Hepatocyte (in vitro differentiated cells): Measurements from ENCODE around the gene SRSF8. TPM values are rescaled to one million over a fixed set of nuclear protein-coding genes. Genes with fewer than 3 reads are reported as not detected.

Experiments used
- DNase-seq: peaks from one replicate; pipeline ENCODE4 v3.0.0-alpha.2; 2016; ENCODE audit warnings: low spot score
- H2AFZ ChIP-seq: fragments of 200-600 bp; sonication (generic); 2 replicates; pipeline ENCODE4 v1.6.0; 2016; ENCODE audit warnings: antibody characterized with exemption, mild to moderate bottlenecking
- H3K27ac ChIP-seq: fragments of 200-600 bp; sonication (generic); 2 replicates; pipeline ENCODE4 v1.5.1; 2016; ENCODE audit warnings: mild to moderate bottlenecking
- H3K27me3 ChIP-seq: fragments of 200-600 bp; sonication (generic); 2 replicates; pipeline ENCODE4 v1.6.1; 2016
- H3K36me3 ChIP-seq: fragments of 200-600 bp; sonication (generic); replicated peaks from 2 replicates; pipeline ENCODE4 v1.5.1; 2016; ENCODE audit warnings: low read depth; ENCODE audit not compliant: insufficient read depth
- H3K4me1 ChIP-seq: fragments of 200-600 bp; sonication (generic); 2 replicates; pipeline ENCODE4 v1.5.1; 2016; ENCODE audit warnings: mild to moderate bottlenecking, moderate library complexity; ENCODE audit not compliant: insufficient read depth
- H3K4me2 ChIP-seq: fragments of 200-600 bp; sonication (generic); 2 replicates; pipeline ENCODE4 v1.6.0; 2016
- H3K4me3 ChIP-seq: fragments of 200-600 bp; sonication (generic); 2 replicates; pipeline ENCODE4 v1.5.1; 2016; ENCODE audit warnings: mild to moderate bottlenecking
- H3K79me2 ChIP-seq: fragments of 200-600 bp; sonication (generic); 2 replicates; pipeline ENCODE4 v1.6.0; 2017; ENCODE audit warnings: mild to moderate bottlenecking
- H3K9me2 ChIP-seq: fragments of 200-600 bp; sonication (generic); replicated peaks from 2 replicates; pipeline ENCODE4 v1.6.0; 2017; ENCODE audit warnings: mild to moderate bottlenecking; ENCODE audit not compliant: insufficient read depth
- H3K9me3 ChIP-seq: fragments of 200-600 bp; sonication (generic); 2 replicates; pipeline ENCODE4 v1.5.1; 2016; ENCODE audit warnings: low read depth, mild to moderate bottlenecking
- H4K20me1 ChIP-seq: fragments of 200-600 bp; sonication (generic); 2 replicates; pipeline ENCODE4 v1.6.0; 2016; ENCODE audit warnings: mild to moderate bottlenecking; ENCODE audit not compliant: insufficient read depth, poor library complexity, severe bottlenecking
- EZH2 ChIP-seq: fragments of 200-600 bp; sonication (generic); IDR thresholded peaks from 2 replicates; pipeline ENCODE4 v1.6.1; 2016; ENCODE audit warnings: antibody characterized with exemption, mild to moderate bottlenecking, borderline replicate concordance
- EZH2phosphoT487 ChIP-seq: fragments of 200-600 bp; sonication (generic); IDR thresholded peaks from one replicate; pipeline ENCODE4 v1.6.1; 2018; ENCODE audit warnings: antibody characterized with exemption, mild to moderate bottlenecking, low read depth, moderate library complexity; ENCODE audit not compliant: unreplicated experiment, severe bottlenecking
- WGBS: methylation state at CpG from one replicate; pipeline ENCODE4 v1.1.6; 2016; ENCODE audit warnings: low lambda C conversion rate; ENCODE audit errors: missing lambda C conversion rate; 5-methylcytosine and 5-hydroxymethylcytosine counted together
- polyA plus RNA-seq: library from polyadenylated mRNA; unstranded; fragments of >200 nt; fragmentation: Nextera tagmentation; extraction: Ambion mirVana; gene quantifications from 2 replicates; pipeline ENCODE4 v1.2.1, GENCODE V29; 2016
- total RNA-seq: library from RNA; depleted of rRNA; stranded (reverse); fragments of >200 nt; gene quantifications from 2 replicates; pipeline ENCODE4 v1.2.3, GENCODE V29; 2014
- TF ChIP-seq, protein P1 (sequence below): fragments of 200-600 bp; sonication (generic); IDR thresholded peaks from 2 replicates; pipeline ENCODE4 v1.5.1; 2016; ENCODE audit warnings: antibody characterized with exemption, mild to moderate bottlenecking; ENCODE audit not compliant: poor library complexity

Gene SRSF8
- total and polyA plus RNA-seq, 2 experiments from 2014 or later = 48.2 to 52.0 TPM

DNA sequence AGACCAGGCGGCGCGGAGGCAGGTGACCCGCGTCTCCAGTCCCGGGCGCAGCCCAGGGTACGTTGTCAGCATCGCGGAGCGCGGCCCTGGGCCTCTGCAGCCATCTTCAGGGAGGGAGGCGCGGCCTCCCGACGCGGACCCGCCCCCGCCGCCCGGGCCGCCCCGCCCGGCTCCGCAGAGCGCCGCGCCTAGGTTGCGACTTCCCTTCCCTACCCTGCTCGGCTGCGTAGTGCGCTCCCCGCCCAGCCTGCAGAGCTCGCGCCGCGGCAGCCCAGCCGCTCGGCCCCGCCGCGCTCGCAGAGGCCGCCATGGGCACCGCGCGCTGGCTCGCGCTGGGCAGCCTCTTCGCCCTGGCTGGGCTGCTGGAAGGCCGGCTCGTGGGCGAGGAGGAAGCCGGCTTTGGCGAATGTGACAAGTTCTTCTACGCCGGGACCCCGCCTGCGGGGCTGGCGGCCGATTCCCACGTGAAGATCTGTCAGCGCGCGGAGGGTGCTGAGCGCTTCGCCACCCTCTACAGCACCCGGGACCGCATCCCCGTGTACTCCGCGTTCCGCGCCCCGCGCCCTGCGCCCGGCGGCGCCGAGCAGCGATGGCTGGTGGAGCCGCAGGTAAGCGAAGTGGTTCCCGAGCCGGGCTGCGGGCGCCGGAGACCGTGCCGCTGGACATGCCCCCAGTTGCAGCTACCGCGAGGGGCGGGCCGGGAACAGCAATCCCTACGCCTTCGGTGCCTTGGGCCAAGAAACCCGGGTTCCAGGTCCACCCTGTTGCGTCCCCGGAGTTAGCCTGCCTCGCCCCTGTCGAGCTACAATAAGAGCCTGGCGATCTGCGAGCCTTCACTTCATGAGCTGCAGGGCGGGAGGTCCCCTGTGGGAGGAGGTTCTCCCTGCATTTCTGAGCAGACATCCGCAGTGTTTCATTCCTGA lies 23.2 kb downstream of the SRSF8 start, which contains the start of gene ENDOD1:
ENDOD1 (plus strand) TSS at position 227 of the 923 bp plus-strand sequence; CDS start at position 309, 82 bp downstream.
- TF ChIP-seq EZH2phosphoT487 (no peak), EZH2 (no peak)
- TF ChIP-seq, protein P1, sequence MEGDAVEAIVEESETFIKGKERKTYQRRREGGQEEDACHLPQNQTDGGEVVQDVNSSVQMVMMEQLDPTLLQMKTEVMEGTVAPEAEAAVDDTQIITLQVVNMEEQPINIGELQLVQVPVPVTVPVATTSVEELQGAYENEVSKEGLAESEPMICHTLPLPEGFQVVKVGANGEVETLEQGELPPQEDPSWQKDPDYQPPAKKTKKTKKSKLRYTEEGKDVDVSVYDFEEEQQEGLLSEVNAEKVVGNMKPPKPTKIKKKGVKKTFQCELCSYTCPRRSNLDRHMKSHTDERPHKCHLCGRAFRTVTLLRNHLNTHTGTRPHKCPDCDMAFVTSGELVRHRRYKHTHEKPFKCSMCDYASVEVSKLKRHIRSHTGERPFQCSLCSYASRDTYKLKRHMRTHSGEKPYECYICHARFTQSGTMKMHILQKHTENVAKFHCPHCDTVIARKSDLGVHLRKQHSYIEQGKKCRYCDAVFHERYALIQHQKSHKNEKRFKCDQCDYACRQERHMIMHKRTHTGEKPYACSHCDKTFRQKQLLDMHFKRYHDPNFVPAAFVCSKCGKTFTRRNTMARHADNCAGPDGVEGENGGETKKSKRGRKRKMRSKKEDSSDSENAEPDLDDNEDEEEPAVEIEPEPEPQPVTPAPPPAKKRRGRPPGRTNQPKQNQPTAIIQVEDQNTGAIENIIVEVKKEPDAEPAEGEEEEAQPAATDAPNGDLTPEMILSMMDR = no peak
- 2% methylated on average over 90 of the region's 106 CpGs for WGBS
- no peaks in the 10 kb centered on the region for H3K36me3 ChIP-seq
- DNase-seq = peak; percentile 94
- no peaks in the 10 kb centered on the region for H4K20me1 ChIP-seq
- H3K9me3 ChIP-seq = no peaks in the 10 kb centered on the region
- peaks cover 25% of the 10 kb centered on the region for H3K4me1 ChIP-seq
- peak within 1 kb of the TSS; percentile 97 for H3K27ac ChIP-seq
- peak within 1 kb of the TSS; percentile 97 for H2AFZ ChIP-seq
- H3K4me3 ChIP-seq = peak within 1 kb of the TSS; percentile 98
- no peaks in the 10 kb centered on the region for H3K9me2 ChIP-seq
- no peaks in the 10 kb centered on the region for H3K27me3 ChIP-seq
- peaks cover 13% of the 10 kb centered on the region for H3K79me2 ChIP-seq
- peak within 1 kb of the TSS; percentile 97 for H3K4me2 ChIP-seq

DNA sequence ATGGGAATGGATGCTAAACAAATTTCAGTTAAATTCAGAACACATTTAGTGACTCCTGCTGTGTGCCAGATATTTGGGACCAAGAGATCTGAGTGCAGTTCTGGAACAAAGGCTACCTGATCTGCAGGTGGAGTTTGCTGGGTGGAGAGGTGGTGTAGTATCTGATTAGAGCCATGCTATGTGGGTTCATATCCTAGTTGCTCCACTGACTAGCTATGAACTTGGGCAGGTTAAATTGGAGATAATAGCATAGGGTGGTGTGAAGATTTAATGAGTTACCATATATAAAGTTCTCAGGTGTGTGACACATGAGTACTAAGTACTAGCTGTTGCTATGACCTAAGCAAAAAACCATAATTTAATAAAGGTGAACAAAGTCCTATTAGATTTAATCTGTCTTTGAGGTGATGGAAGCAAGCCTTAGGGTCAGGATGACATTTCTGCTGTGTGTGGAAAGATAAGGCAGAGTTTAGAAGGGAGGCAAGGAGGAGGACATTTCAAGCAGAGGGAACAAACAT lies 25.0 kb downstream of the SRSF8 start:
- Histone ChIP-seq H3K4me3 (no peak overlapping the region), H3K9me3 (no peaks in the 10 kb centered on the region), H3K27me3 (no peaks in the 10 kb centered on the region), H4K20me1 (no peaks in the 10 kb centered on the region), H3K4me1 (peaks cover 25% of the 10 kb centered on the region), H3K79me2 (peaks cover 17% of the 10 kb centered on the region), H3K9me2 (no peaks in the 10 kb centered on the region), H2AFZ (no peak overlapping the region), H3K36me3 (no peaks in the 10 kb centered on the region), H3K4me2 (no peak overlapping the region), H3K27ac (peak overlapping the region; percentile 70)
- no peak for DNase-seq
- no peak for TF ChIP-seq EZH2phosphoT487
- TF ChIP-seq, protein P1 = no peak
- no peak for TF ChIP-seq EZH2

DNA sequence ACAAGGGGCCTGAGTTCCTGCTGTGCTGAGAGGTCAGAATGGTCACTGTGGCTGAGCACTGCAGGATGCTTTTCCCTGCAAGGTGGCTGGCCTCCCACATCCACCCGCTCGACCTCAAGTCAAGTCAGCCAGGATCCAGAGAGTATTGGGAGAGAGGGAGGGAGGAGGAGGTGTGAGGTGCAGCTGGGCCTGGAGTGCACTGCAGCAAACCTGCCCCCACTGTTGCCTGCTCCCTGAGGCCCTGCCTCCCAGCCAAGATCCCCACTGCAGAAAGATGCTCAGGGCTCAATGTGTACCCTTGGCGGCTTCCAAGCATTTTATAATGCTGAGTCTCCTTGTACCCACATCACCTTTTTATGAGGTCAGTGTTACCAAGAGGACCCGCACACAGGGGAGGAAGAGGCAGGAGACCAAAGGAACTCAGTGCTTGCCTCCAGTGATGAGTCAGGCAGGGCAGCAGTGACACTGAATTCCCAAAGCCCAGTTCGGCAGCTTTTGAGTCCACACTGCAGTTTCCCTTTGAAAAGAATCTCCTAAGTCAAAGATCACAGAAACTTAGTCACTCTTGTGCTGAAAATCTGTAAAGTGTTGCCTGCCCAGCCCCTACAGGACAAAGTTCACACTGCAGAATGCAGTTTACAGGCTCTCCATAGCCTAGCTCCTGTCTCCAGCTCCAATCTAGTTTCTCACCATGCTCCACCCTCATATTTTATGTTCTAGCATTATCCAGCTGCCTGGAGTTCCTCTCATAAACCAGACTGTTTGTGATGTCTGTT lies 26.0 kb downstream of the SRSF8 start:
- Histone ChIP-seq H3K27me3 (no peaks in the 10 kb centered on the region), H4K20me1 (no peaks in the 10 kb centered on the region), H3K9me2 (no peaks in the 10 kb centered on the region), H3K27ac (peak overlapping the region; percentile 74), H3K4me3 (no peak overlapping the region), H3K79me2 (peaks cover 19% of the 10 kb centered on the region), H3K9me3 (no peaks in the 10 kb centered on the region), H2AFZ (no peak overlapping the region), H3K4me2 (peak overlapping the region; percentile 39), H3K4me1 (peaks cover 25% of the 10 kb centered on the region), H3K36me3 (no peaks in the 10 kb centered on the region)
- peak; percentile 76 for DNase-seq
- TF ChIP-seq EZH2 (no peak), EZH2phosphoT487 (no peak)
- TF ChIP-seq, protein P1 = peak; percentile 39
- 52% methylated on average over 3 of the region's 5 CpGs for WGBS
